Uterus (tissue), 4 donors: ENCODE data around the gene FBXW7. TPM values are rescaled to one million over a fixed set of nuclear protein-coding genes. Genes with fewer than 3 reads are reported as not detected.

Source experiments
- DNase-seq, 2 donors: peaks; one replicate each; pipeline ENCODE4 v3.0.0-alpha.2; 2019 to 2020
- H3K27ac ChIP-seq, 2 donors: fragments of 200-600 bp; sonication (generic); 1 replicate in 1 of 2; 2 replicates in 1 of 2; pipeline ENCODE4 v1.5.1; 2016 to 2018
- H3K27me3 ChIP-seq, 2 donors: fragments of 200-600 bp; sonication (generic); one replicate each; pipeline ENCODE4 v1.5.1; 2018 to 2019; ENCODE audit warnings: control low read depth in 1 of 2
- H3K36me3 ChIP-seq, 2 donors: fragments of 200-600 bp; sonication (generic); one replicate each; pipeline ENCODE4 v1.5.1; 2019; ENCODE audit warnings: control low read depth in 1 of 2
- H3K4me1 ChIP-seq, 2 donors: fragments of 200-600 bp; sonication (generic); one replicate each; pipeline ENCODE4 v1.5.1; 2018 to 2019; ENCODE audit warnings: control low read depth in 1 of 2
- H3K4me3 ChIP-seq, 2 donors: fragments of 200-600 bp; sonication (generic); 1 replicate in 1 of 2; 2 replicates in 1 of 2; pipeline ENCODE4 v1.5.1; 2018 to 2019; ENCODE audit warnings: mild to moderate bottlenecking in 1 of 2
- H3K9me3 ChIP-seq, 2 donors: fragments of 200-600 bp; sonication (generic); one replicate each; pipeline ENCODE4 v1.5.1; 2019; ENCODE audit warnings: control low read depth in 1 of 2
- CTCF ChIP-seq, 4 experiments: fragments of 200-600 bp in 2 of 4; fragments of 450-650 bp in 2 of 4; sonication (generic) in 2 of 4; IDR thresholded peaks; one replicate each; pipeline ENCODE4 v1.5.1; 2016 to 2019; ENCODE audit warnings: antibody characterized with exemption in 4 of 4, mild to moderate bottlenecking in 2 of 4, moderate library complexity in 1 of 4
- POLR2A ChIP-seq, 2 donors: fragments of 450-650 bp; IDR thresholded peaks; one replicate each; pipeline ENCODE4 v1.6.1; 2016; ENCODE audit warnings: antibody characterized with exemption in 2 of 2, mild to moderate bottlenecking in 1 of 2, moderate library complexity in 1 of 2
- intact Hi-C: fragments of 100-400 bp; cut with DNase I; formaldehyde crosslinking; loops from one replicate; pipeline ENCODE4 v1.15.1; 2023; ENCODE audit warnings: low total_unique reads
- total RNA-seq, 4 donors: library from RNA; depleted of rRNA in 3 of 4; stranded (reverse); fragments of >200 nt in 3 of 4; gene quantifications; one replicate each; pipeline versions ENCODE4 v1.1.0 to v1.2.4, GENCODE V29; 2014 to 2023
- donor health status: DM: yes; HTN: yes; CAD: no.

Gene FBXW7
- total RNA-seq, 4 donors from 2014 or later: 50.6 to 152 (median 90.8) TPM

GRCh38 chr4:152352215-152352614 lies 183.7 kb downstream of the FBXW7 start:
- Histone ChIP-seq H3K4me3 (peak overlapping the region; percentile 43 to 50), H3K9me3 (no peaks in the 10 kb centered on the region), H3K27me3 (no peaks in the 10 kb centered on the region), H3K4me1 (no peaks in the 10 kb centered on the region), H3K27ac (peak overlapping the region; percentile 80 to 90), H3K36me3 (no peaks in the 10 kb centered on the region)
- DNase-seq: no peak
- intact Hi-C loops: no loop called here
- TF ChIP-seq POLR2A (IDR thresholded peaks at IDR 0.05) (no peak), CTCF (IDR thresholded peaks at IDR 0.05) (no peak)

GRCh38 chr4:152351080-152351479 lies 184.8 kb downstream of the FBXW7 start:
- DNase-seq: no peak
- no peaks in the 10 kb centered on the region for H3K9me3 ChIP-seq
- H3K36me3 ChIP-seq: no peaks in the 10 kb centered on the region
- intact Hi-C loops: no loop called here
- no peak overlapping the region for H3K4me3 ChIP-seq
- H3K4me1 ChIP-seq: no peaks in the 10 kb centered on the region
- no peak for TF ChIP-seq CTCF (IDR thresholded peaks at IDR 0.05)
- no peak for TF ChIP-seq POLR2A (IDR thresholded peaks at IDR 0.05)
- peak overlapping the region in 1 of 2 donors; percentile 90 for H3K27ac ChIP-seq
- no peaks in the 10 kb centered on the region for H3K27me3 ChIP-seq

GRCh38 chr4:152348670-152349069 lies 187.2 kb downstream of the FBXW7 start:
- no peak for DNase-seq
- intact Hi-C loops: no loop called here
- TF ChIP-seq POLR2A (IDR thresholded peaks at IDR 0.05): no peak
- no peak for TF ChIP-seq CTCF (IDR thresholded peaks at IDR 0.05)
- H3K27ac ChIP-seq: no peak overlapping the region
- H3K4me3 ChIP-seq: no peak overlapping the region
- no peaks in the 10 kb centered on the region for H3K27me3 ChIP-seq
- no peaks in the 10 kb centered on the region for H3K9me3 ChIP-seq
- H3K36me3 ChIP-seq: no peaks in the 10 kb centered on the region
- H3K4me1 ChIP-seq: no peaks in the 10 kb centered on the region

- H3K4me1 ChIP-seq: no peaks in the 10 kb centered on the region
- H3K4me3 ChIP-seq: no peak overlapping the region
- no peaks in the 10 kb centered on the region for H3K9me3 ChIP-seq
- intact Hi-C loops: no loop called here
- H3K27ac ChIP-seq: no peak overlapping the region
- no peak for DNase-seq
- no peaks in the 10 kb centered on the region for H3K36me3 ChIP-seq
- TF ChIP-seq CTCF (IDR thresholded peaks at IDR 0.05): no peak
- no peak for TF ChIP-seq POLR2A (IDR thresholded peaks at IDR 0.05)
- no peaks in the 10 kb centered on the region for H3K27me3 ChIP-seq
Observed at GRCh38 chr4:152346979-152347378, 188.9 kb downstream of the FBXW7 start.

- Histone ChIP-seq H3K27me3 (no peaks in the 10 kb centered on the region), H3K4me3 (no peak overlapping the region), H3K27ac (no peak overlapping the region), H3K4me1 (no peaks in the 10 kb centered on the region), H3K36me3 (no peaks in the 10 kb centered on the region), H3K9me3 (no peaks in the 10 kb centered on the region)
- no peak for DNase-seq
- TF ChIP-seq POLR2A (IDR thresholded peaks at IDR 0.05): no peak
- TF ChIP-seq CTCF (IDR thresholded peaks at IDR 0.05): no peak
- intact Hi-C loops: no loop called here
Observed at GRCh38 chr4:152346526-152346925, 189.4 kb downstream of the FBXW7 start.
